ENCODE measurements around the gene CLCN7. TPM values are rescaled to one million over a fixed set of nuclear protein-coding genes. Genes with fewer than 3 reads are reported as not detected.

CLCN7 gene
- total and polyA plus RNA-seq, 11 donors, result 30.3 to 70.8 (median 33.6) TPM

- no peak overlapping the region for H3K4me3 ChIP-seq
- no peaks in the 10 kb centered on the region for H3K4me1 ChIP-seq
- no peak for TF ChIP-seq CTCF (IDR thresholded peaks at IDR 0.05)
- no peak for TF ChIP-seq POLR2A (IDR thresholded peaks at IDR 0.05)
- no peak overlapping the region for H3K27ac ChIP-seq
- intact Hi-C loops (cut with DNase I), result no loop called here
- H3K36me3 ChIP-seq, result peaks cover 0 to 55% (median 38%) of the 10 kb centered on the region in 9 donors
- DNase-seq (no peak), ATAC-seq (no peak)
- H3K9me3 ChIP-seq, result no peaks in the 10 kb centered on the region
- no peaks in the 10 kb centered on the region for H3K27me3 ChIP-seq
- WGBS, 4 donors, result 90 to 97% (median 91%) methylated on average over 12 to 25 of the region's 25 CpGs
Observed at GRCh38 chr16:1445518-1446203, 29.2 kb downstream of the CLCN7 start.

GRCh38 chr16:1444730-1445517, 29.9 kb downstream of the CLCN7 start:
- no peaks in the 10 kb centered on the region for H3K4me1 ChIP-seq
- H3K27me3 ChIP-seq, result no peaks in the 10 kb centered on the region
- TF ChIP-seq CTCF (IDR thresholded peaks at IDR 0.05), result no peak
- no peak for TF ChIP-seq POLR2A (IDR thresholded peaks at IDR 0.05)
- ATAC-seq (no peak), DNase-seq (no peak)
- intact Hi-C loops (cut with DNase I), result no loop called here
- WGBS, 4 donors, result 87 to 92% (median 89%) methylated on average over 32 to 48 of the region's 48 CpGs
- H3K27ac ChIP-seq, result no peak overlapping the region
- peaks cover 0 to 48% (median 34%) of the 10 kb centered on the region in 9 donors for H3K36me3 ChIP-seq
- H3K9me3 ChIP-seq, result no peaks in the 10 kb centered on the region
- no peak overlapping the region for H3K4me3 ChIP-seq

- no peak within 1 kb of the TSS for H3K4me3 ChIP-seq
- TF ChIP-seq CTCF (IDR thresholded peaks at IDR 0.05) (no peak), POLR2A (IDR thresholded peaks at IDR 0.05) (no peak)
- no peak within 1 kb of the TSS for H3K27ac ChIP-seq
- no peaks in the 10 kb centered on the region for H3K27me3 ChIP-seq
- H3K36me3 ChIP-seq, result peaks cover 0 to 40% (median 27%) of the 10 kb centered on the region in 9 donors
- DNase-seq (no peak), ATAC-seq (peak in 1 of 4 donors; percentile 17)
- no peaks in the 10 kb centered on the region for H3K4me1 ChIP-seq
- WGBS, 4 donors, result 71 to 84% (median 77%) methylated on average over 19 to 27 of the region's 27 CpGs
- intact Hi-C loops (cut with DNase I), result no loop called here
- H3K9me3 ChIP-seq, result no peaks in the 10 kb centered on the region
Observed at GRCh38 chr16:1443980-1444729, 30.7 kb downstream of the CLCN7 start, which contains the start of gene CCDC154. CCDC154 (minus strand) TSS chr16:1444556; CDS start chr16:1444322, 234 bp downstream.

All from heart left ventricle (tissue), 16 donors.